Calu3 (cell line): Measurements from ENCODE around the gene GTF2A1. TPM values are rescaled to one million over a fixed set of nuclear protein-coding genes. Genes with fewer than 3 reads are reported as not detected.
"Not testable (repeated sequence)": the region's sequence is repeated elsewhere in the genome, so short reads cannot be mapped to it uniquely, and the experiment has no call there.

Source experiments
- BruUV-seq: library from RNA; stranded (reverse); fragments of 400-500 nt; replicated peaks from 2 replicates; lab custom pipeline; 2021; lab: Mats Ljungman, UMichigan
- CTCF ChIA-PET: fragments of 300-600 bp; sonication (Branson Sonifier 250); formaldehyde crosslinking; loops from one replicate; lab custom pipeline; 2022; ENCODE audit warnings: antibody characterized with exemption; lab: Charles Lee
- DNase-seq: peaks from one replicate; pipeline ENCODE4 v3.0.0; 2022
- H3K27ac Mint-ChIP-seq: one replicate; pipeline ENCODE4 v1.8.0; 2022; ENCODE audit warnings: mixed read lengths; ENCODE audit not compliant: unreplicated experiment
- H3K27me3 Mint-ChIP-seq: one replicate; pipeline ENCODE4 v1.8.0; 2022; ENCODE audit warnings: mixed read lengths; ENCODE audit not compliant: unreplicated experiment
- H3K36me3 Mint-ChIP-seq: one replicate; pipeline ENCODE4 v1.8.0; 2022; ENCODE audit warnings: mild to moderate bottlenecking, moderate library complexity, mixed read lengths; ENCODE audit not compliant: insufficient read depth, unreplicated experiment
- H3K4me1 Mint-ChIP-seq: one replicate; pipeline ENCODE4 v1.8.0; 2022; ENCODE audit warnings: mild to moderate bottlenecking, low read depth, mixed read lengths; ENCODE audit not compliant: unreplicated experiment
- H3K4me3 Mint-ChIP-seq: one replicate; pipeline ENCODE4 v1.8.0; 2022; ENCODE audit warnings: mild to moderate bottlenecking, low read depth, moderate library complexity, mixed read lengths; ENCODE audit not compliant: unreplicated experiment
- H3K9me3 Mint-ChIP-seq: one replicate; pipeline ENCODE4 v1.8.0; 2022; ENCODE audit warnings: low read depth, mixed read lengths; ENCODE audit not compliant: unreplicated experiment
- CTCF ChIP-seq: fragments of 200-600 bp; IDR thresholded peaks from one replicate; pipeline ENCODE4 v1.8.0; 2022; ENCODE audit warnings: antibody characterized with exemption; ENCODE audit not compliant: unreplicated experiment
- intact Hi-C: fragments of 100-400 bp; cut with micrococcal nuclease; formaldehyde crosslinking; loops from one replicate; pipeline ENCODE4 v1.10.0; 2022; ENCODE audit not compliant: unreplicated experiment
- total RNA-seq: library from RNA; stranded (reverse); gene quantifications from 2 replicates; pipeline ENCODE4 v1.2.3, GENCODE V29; 2022

The GTF2A1 gene
- total RNA-seq, 1 experiment from 2014 or later: 45.6 TPM

- DNase-seq: no peak
- H3K4me3 Mint-ChIP-seq: no peak overlapping the region
- no peak overlapping the region for H3K27ac Mint-ChIP-seq
- intact Hi-C loops: no loop called here
- no peaks in the 10 kb centered on the region for H3K4me1 Mint-ChIP-seq
- CTCF ChIA-PET: no interaction called here
- no peak for TF ChIP-seq CTCF
- BruUV-seq: no TSS peak
- H3K27me3 Mint-ChIP-seq: no peaks in the 10 kb centered on the region
- no peaks in the 10 kb centered on the region for H3K36me3 Mint-ChIP-seq
- no peaks in the 10 kb centered on the region for H3K9me3 Mint-ChIP-seq
These were observed 10.8 kb upstream of the GTF2A1 start for GRCh38 chr14:81231540-81231939.

DNA sequence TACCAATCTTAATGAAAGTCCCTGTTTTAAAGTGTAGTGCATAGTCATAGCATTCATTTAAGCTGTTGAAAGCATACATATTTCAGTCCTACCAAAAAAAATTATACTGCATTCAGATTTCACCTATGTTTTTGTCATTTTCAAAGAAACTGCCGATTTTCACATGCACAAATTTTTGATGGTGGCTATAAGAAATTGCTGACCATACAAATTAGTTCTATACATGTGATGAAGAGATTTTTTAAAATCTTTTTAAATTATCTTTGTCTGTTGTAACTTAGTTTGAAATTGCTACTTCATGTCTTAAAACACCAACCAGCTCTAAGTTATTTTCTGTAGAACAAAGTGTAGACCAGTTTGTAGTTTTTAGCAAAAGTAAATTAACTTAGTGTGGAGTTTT, 3.5 kb upstream of the GTF2A1 start:
- BruUV-seq: no TSS peak
- Mint-ChIP-seq H3K4me1 (peaks cover 13% of the 10 kb centered on the region), H3K36me3 (peaks cover 22% of the 10 kb centered on the region), H3K27me3 (no peaks in the 10 kb centered on the region), H3K4me3 (no peak overlapping the region), H3K9me3 (no peaks in the 10 kb centered on the region), H3K27ac (no peak overlapping the region)
- intact Hi-C loops: no loop called here
- no peak for TF ChIP-seq CTCF
- DNase-seq: no peak
- CTCF ChIA-PET: no interaction called here

- H3K27ac Mint-ChIP-seq, intact Hi-C loops, H3K9me3 Mint-ChIP-seq, H3K4me3 Mint-ChIP-seq, H3K27me3 Mint-ChIP-seq, DNase-seq, BruUV-seq: not testable (repeated sequence)
- CTCF ChIA-PET: interaction anchor here (0.6 kb wide), 1 partner anchor 55 kb away, joined by 5 read pairs; no protein-coding TSS in a partner anchor
- Mint-ChIP-seq H3K4me1 (peaks cover 13% of the 10 kb centered on the region), H3K36me3 (peaks cover 27% of the 10 kb centered on the region)
These were observed 3.0 kb upstream of the GTF2A1 start for GRCh38 chr14:81223788-81224187.

DNA sequence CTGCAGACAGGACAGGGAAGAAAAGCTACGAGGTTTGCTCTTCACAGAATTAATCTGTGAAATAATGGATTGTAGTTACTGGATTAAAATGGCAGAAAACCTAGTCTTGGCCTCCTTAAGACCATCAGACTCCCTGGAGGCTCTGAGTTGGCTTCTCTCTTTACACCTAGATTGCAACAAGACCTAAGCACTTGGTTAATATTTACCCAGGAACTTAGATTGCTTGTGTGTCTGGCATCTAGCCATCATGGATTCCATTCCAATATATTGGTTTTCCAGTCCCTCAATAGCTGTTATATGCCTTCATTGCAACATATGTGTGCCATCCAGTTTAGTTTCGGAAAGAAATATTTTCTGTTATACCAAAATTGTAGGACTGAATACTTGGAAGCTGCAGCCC, 1.9 kb upstream of the GTF2A1 start:
- peak; percentile 10 for DNase-seq
- CTCF ChIA-PET: no interaction called here
- H3K9me3 Mint-ChIP-seq: no peaks in the 10 kb centered on the region
- peak overlapping the region; percentile 98 for H3K27ac Mint-ChIP-seq
- no peak for TF ChIP-seq CTCF
- intact Hi-C loops: no loop called here
- peaks cover 30% of the 10 kb centered on the region for H3K36me3 Mint-ChIP-seq
- H3K27me3 Mint-ChIP-seq: no peaks in the 10 kb centered on the region
- no peak overlapping the region for H3K4me3 Mint-ChIP-seq
- H3K4me1 Mint-ChIP-seq: peaks cover 13% of the 10 kb centered on the region
- no TSS peak for BruUV-seq

GRCh38 chr14:81222126-81222525, 1.4 kb upstream of the GTF2A1 start:
- H3K27me3 Mint-ChIP-seq: no peaks in the 10 kb centered on the region
- peaks cover 13% of the 10 kb centered on the region for H3K4me1 Mint-ChIP-seq
- peaks cover 30% of the 10 kb centered on the region for H3K36me3 Mint-ChIP-seq
- peak overlapping the region; percentile 98 for H3K27ac Mint-ChIP-seq
- TF ChIP-seq CTCF: no peak
- no TSS peak for BruUV-seq
- intact Hi-C loops: no loop called here
- DNase-seq: no peak
- peak overlapping the region; percentile 89 for H3K4me3 Mint-ChIP-seq
- CTCF ChIA-PET: no interaction called here
- H3K9me3 Mint-ChIP-seq: no peaks in the 10 kb centered on the region
